GM23338 (cell line): ENCODE measurements around the gene MICAL2. TPM values are rescaled to one million over a fixed set of nuclear protein-coding genes. Genes with fewer than 3 reads are reported as not detected.

Source experiments
- ATAC-seq: fragments of 200-7000 bp; cut with Tn5 transposase; 3 replicates; pipeline ENCODE4 v1.9.1; 2020
- DNase-seq: peaks from one replicate; pipeline ENCODE4 v3.0.0-alpha.2; 2015; ENCODE audit warnings: low spot score
- H2AFZ ChIP-seq: fragments of 200-600 bp; sonication (generic); 2 replicates; pipeline ENCODE4 v1.8.0; 2016; ENCODE audit warnings: antibody characterized with exemption, mild to moderate bottlenecking, moderate library complexity
- H3F3A ChIP-seq: fragments of 200-600 bp; sonication (generic); replicated peaks from 2 replicates; pipeline ENCODE4 v1.8.0; 2017; ENCODE audit warnings: antibody characterized with exemption, mixed run types, low read depth
- H3K27ac ChIP-seq: fragments of 200-600 bp; sonication (generic); 2 replicates; pipeline ENCODE4 v1.6.1; 2016; ENCODE audit warnings: low read depth
- H3K27me3 ChIP-seq: fragments of 200-600 bp; sonication (generic); 2 replicates; pipeline ENCODE4 v1.8.0; 2016; ENCODE audit warnings: mild to moderate bottlenecking, mixed run types, moderate library complexity; ENCODE audit not compliant: insufficient read depth
- H3K36me3 ChIP-seq: fragments of 200-600 bp; sonication (generic); 2 replicates; pipeline ENCODE4 v1.8.0; 2016; ENCODE audit warnings: mild to moderate bottlenecking; ENCODE audit not compliant: insufficient read depth
- H3K4me1 ChIP-seq: fragments of 200-600 bp; sonication (generic); 2 replicates; pipeline ENCODE4 v1.8.0; 2016; ENCODE audit warnings: mild to moderate bottlenecking, moderate library complexity; ENCODE audit not compliant: insufficient read depth
- H3K4me2 ChIP-seq: fragments of 200-600 bp; sonication (generic); 2 replicates; pipeline ENCODE4 v1.7.1; 2017; ENCODE audit warnings: mixed run types
- H3K4me3 ChIP-seq: fragments of 200-600 bp; sonication (generic); 2 replicates; pipeline ENCODE4 v1.6.1; 2016; ENCODE audit warnings: mixed run types
- H3K79me2 ChIP-seq: fragments of 200-600 bp; sonication (generic); replicated peaks from 2 replicates; pipeline ENCODE4 v1.8.0; 2017; ENCODE audit warnings: mild to moderate bottlenecking; ENCODE audit not compliant: insufficient read depth
- H3K9me2 ChIP-seq: fragments of 200-600 bp; sonication (generic); 2 replicates; pipeline ENCODE4 v1.8.0; 2017; ENCODE audit not compliant: insufficient read depth
- H4K20me1 ChIP-seq: fragments of 200-600 bp; sonication (generic); replicated peaks from 2 replicates; pipeline ENCODE4 v1.8.0; 2017; ENCODE audit warnings: mild to moderate bottlenecking; ENCODE audit not compliant: insufficient read depth
- H3K27ac Mint-ChIP-seq: 2 replicates; pipeline ENCODE4 v1.8.0; 2020; ENCODE audit warnings: inconsistent platforms, mild to moderate bottlenecking, moderate library complexity, mixed read lengths
- H3K27me3 Mint-ChIP-seq: 3 replicates; pipeline ENCODE4 v1.8.0; 2022; ENCODE audit warnings: low read depth, mild to moderate bottlenecking, moderate library complexity, mixed read lengths, inconsistent platforms; ENCODE audit not compliant: insufficient read depth, poor library complexity
- H3K36me3 Mint-ChIP-seq: 3 replicates; pipeline ENCODE4 v1.8.0; 2021; ENCODE audit warnings: low read depth, mild to moderate bottlenecking, inconsistent platforms, moderate library complexity, mixed read lengths
- H3K4me1 Mint-ChIP-seq: 3 replicates; pipeline ENCODE4 v1.8.0; 2020; ENCODE audit warnings: mild to moderate bottlenecking, inconsistent platforms, mixed read lengths
- H3K4me3 Mint-ChIP-seq: 3 replicates; pipeline ENCODE4 v1.8.0; 2021; ENCODE audit warnings: moderate library complexity, mild to moderate bottlenecking, inconsistent platforms, mixed read lengths
- H3K9me3 Mint-ChIP-seq: 3 replicates; pipeline ENCODE4 v1.8.0; 2020; ENCODE audit warnings: moderate library complexity, mild to moderate bottlenecking, inconsistent platforms, mixed read lengths
- CREB1 ChIP-seq: fragments of 250-450 bp; sonication (Bioruptor Pico); IDR thresholded peaks from 2 replicates; pipeline ENCODE4 v1.5.0; 2020; ENCODE audit warnings: low read depth, mild to moderate bottlenecking, moderate library complexity
- JUNB ChIP-seq: IDR thresholded peaks from one replicate; pipeline ENCODE4 v1.6.1; 2016; ENCODE audit warnings: antibody characterized with exemption; ENCODE audit not compliant: unreplicated experiment
- NANOG ChIP-seq: IDR thresholded peaks from 2 replicates; pipeline ENCODE4 v1.6.1; 2016; ENCODE audit warnings: antibody characterized with exemption, borderline replicate concordance
- STAT1 ChIP-seq: IDR thresholded peaks from one replicate; pipeline ENCODE4 v1.6.1; 2016; ENCODE audit warnings: antibody characterized with exemption; ENCODE audit not compliant: unreplicated experiment
- polyA plus RNA-seq: library from polyadenylated mRNA; unstranded; fragments of >200 nt; fragmentation: Nextera tagmentation; extraction: Ambion mirVana; gene quantifications from 2 replicates; pipeline ENCODE4 v1.2.1, GENCODE V29; 2016
- total RNA-seq: library from RNA; depleted of rRNA; stranded (reverse); fragments of >200 nt; shearing (Covaris generic); gene quantifications from 2 replicates; pipeline ENCODE4 v1.2.3, GENCODE V29; 2014
- TF ChIP-seq, protein P1 (sequence below): IDR thresholded peaks from 2 replicates; pipeline ENCODE4 v1.6.1; 2016; ENCODE audit warnings: antibody characterized with exemption
- TF ChIP-seq, protein P2 (sequence below), 2 experiments: fragments of 200-600 bp in 1 of 2; sonication (generic) in 1 of 2; conservative IDR thresholded peaks; 2 replicates each; pipeline versions ENCODE4 v1.5.1 to v1.6.1; 2016 to 2017; ENCODE audit warnings: antibody characterized with exemption in 2 of 2, low read depth in 2 of 2, mild to moderate bottlenecking in 2 of 2, moderate library complexity in 1 of 2

The MICAL2 gene
- total and polyA plus RNA-seq, 2 experiments from 2014 or later, result 0.66 to 1.4 TPM

DNA sequence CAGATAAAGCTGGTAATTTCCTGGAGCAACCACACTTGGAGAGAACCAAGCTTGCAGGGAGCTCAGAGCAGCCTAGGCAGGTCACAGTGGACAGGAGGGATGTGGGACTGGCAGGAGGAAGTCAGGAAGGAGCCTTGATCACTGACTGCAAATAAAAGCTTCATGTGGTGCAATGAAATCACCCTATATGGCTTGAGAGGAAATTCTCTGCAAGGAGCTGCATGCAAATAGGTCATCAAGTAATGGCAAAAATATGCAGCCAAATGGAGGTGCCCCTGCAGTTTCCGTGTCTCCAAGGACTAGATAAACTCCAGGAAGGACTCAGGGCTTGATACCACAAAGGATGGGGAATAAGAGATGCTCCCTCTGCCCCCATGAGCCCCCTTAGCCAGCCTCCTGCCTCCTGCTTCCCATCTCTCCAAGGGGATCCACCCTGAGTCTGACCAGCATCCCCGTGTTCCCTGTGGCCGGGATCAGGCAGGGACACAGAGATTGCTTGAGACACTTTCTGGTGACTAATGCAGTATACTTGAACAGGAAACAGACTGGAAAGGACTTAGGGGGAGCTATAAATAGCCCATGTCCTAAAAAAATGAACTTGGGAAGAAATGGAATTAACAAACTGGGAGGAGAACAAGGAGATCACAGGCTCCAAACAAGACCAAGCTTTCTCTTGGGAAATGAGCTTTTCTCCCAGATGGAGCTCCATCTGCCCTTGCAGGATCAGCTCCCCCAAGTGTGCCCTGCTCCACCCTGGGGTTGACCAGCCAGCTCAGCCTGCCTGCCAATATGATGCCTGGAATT, 23.9 kb upstream of the MICAL2 start:
- no peak overlapping the region for H3K27ac ChIP-seq
- no peak overlapping the region for H3K27ac Mint-ChIP-seq
- H3K4me3 ChIP-seq, result no peak overlapping the region

DNA sequence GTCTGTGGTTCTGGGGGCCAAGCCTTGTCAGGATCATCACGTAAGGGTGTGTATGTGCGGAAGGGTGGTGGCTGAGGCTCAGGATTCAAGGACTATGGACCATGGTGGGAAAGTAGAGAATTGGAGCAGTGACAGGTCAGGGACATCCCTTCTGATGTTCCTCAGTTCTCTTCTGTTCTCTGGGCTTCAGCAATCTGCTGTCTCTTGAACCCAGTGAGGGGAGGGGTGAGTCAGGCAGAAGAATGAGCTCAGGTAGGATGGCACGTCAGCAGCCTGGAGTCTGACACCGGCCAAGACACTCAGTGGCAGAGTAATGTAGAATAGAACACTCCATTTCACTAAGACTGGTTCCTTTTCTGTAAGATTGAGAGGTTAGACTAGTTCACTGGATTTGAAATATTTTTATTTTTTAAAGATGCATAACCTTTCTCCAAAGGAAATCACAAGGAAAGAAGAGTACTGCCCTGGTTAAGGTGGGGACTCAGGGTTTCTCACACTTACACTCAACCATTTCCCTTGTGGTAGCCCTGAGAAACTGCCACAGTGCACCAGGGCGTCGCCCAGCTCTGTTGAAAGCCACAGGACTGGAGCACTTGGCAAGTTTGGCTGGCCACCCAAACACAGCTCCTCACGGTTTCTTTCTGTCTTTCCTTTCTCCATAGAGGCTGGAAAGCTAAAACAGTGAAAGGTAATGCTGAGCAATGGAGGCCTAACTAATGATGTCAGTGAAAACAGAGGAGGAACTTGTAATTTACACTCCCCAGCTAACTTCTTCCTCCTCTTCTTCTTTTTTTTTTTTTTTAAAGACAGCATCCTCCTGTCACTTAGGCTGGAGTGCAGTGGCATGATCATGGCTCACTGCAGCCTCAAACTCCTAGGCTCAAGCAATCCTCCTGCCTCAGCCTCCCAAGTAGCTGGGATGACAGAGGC, 23.1 kb upstream of the MICAL2 start:
- no peaks in the 10 kb centered on the region for H4K20me1 ChIP-seq
- TF ChIP-seq, protein P1, sequence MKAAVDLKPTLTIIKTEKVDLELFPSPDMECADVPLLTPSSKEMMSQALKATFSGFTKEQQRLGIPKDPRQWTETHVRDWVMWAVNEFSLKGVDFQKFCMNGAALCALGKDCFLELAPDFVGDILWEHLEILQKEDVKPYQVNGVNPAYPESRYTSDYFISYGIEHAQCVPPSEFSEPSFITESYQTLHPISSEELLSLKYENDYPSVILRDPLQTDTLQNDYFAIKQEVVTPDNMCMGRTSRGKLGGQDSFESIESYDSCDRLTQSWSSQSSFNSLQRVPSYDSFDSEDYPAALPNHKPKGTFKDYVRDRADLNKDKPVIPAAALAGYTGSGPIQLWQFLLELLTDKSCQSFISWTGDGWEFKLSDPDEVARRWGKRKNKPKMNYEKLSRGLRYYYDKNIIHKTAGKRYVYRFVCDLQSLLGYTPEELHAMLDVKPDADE, result no peak
- TF ChIP-seq, protein P2, sequence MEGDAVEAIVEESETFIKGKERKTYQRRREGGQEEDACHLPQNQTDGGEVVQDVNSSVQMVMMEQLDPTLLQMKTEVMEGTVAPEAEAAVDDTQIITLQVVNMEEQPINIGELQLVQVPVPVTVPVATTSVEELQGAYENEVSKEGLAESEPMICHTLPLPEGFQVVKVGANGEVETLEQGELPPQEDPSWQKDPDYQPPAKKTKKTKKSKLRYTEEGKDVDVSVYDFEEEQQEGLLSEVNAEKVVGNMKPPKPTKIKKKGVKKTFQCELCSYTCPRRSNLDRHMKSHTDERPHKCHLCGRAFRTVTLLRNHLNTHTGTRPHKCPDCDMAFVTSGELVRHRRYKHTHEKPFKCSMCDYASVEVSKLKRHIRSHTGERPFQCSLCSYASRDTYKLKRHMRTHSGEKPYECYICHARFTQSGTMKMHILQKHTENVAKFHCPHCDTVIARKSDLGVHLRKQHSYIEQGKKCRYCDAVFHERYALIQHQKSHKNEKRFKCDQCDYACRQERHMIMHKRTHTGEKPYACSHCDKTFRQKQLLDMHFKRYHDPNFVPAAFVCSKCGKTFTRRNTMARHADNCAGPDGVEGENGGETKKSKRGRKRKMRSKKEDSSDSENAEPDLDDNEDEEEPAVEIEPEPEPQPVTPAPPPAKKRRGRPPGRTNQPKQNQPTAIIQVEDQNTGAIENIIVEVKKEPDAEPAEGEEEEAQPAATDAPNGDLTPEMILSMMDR (conservative IDR thresholded peaks at IDR 0.05; ENCODE audit: low read depth in 2 of 2), result no peak

More for the DNA sequence above, 23.9 kb upstream of the MICAL2 start:
- TF ChIP-seq JUNB (no peak), CREB1 (CRISPR knock-in tag) (no peak), STAT1 (no peak), NANOG (no peak)
- TF ChIP-seq, protein P2 (conservative IDR thresholded peaks at IDR 0.05; ENCODE audit: low read depth in 2 of 2), result no peak
- no peaks in the 10 kb centered on the region for H3F3A ChIP-seq
- peaks cover 6% of the 10 kb centered on the region for H3K4me1 Mint-ChIP-seq
- no peaks in the 10 kb centered on the region for H3K9me2 ChIP-seq
- H3K9me3 Mint-ChIP-seq, result no peaks in the 10 kb centered on the region
- no peak overlapping the region for H3K4me3 Mint-ChIP-seq
- H3K36me3 Mint-ChIP-seq, result no peaks in the 10 kb centered on the region
- H3K79me2 ChIP-seq, result no peaks in the 10 kb centered on the region
- ATAC-seq (no peak), DNase-seq (no peak)
- H2AFZ ChIP-seq, result peak overlapping the region; percentile 38; the same call in 1 of the 2 replicates
- peaks cover 12% of the 10 kb centered on the region for H3K27me3 Mint-ChIP-seq
- no peaks in the 10 kb centered on the region for H4K20me1 ChIP-seq
- H3K4me2 ChIP-seq, result no peak overlapping the region
- H3K27me3 ChIP-seq, result no peaks in the 10 kb centered on the region
- H3K36me3 ChIP-seq, result no peaks in the 10 kb centered on the region
- H3K4me1 ChIP-seq, result no peaks in the 10 kb centered on the region

More for the DNA sequence above, 23.1 kb upstream of the MICAL2 start:
- Histone ChIP-seq H3K79me2 (no peaks in the 10 kb centered on the region), H3F3A (no peaks in the 10 kb centered on the region), H3K36me3 (no peaks in the 10 kb centered on the region), H3K27ac (no peak overlapping the region), H3K4me3 (no peak overlapping the region), H3K27me3 (no peaks in the 10 kb centered on the region), H2AFZ (0 out of 2 replicates have a peak overlapping the region, but pooled peaks have one; percentile 7), H3K4me1 (0 out of 2 replicates have a peak, but pooled peaks cover 3% of the 10 kb centered on the region), H3K4me2 (no peak overlapping the region), H3K9me2 (no peaks in the 10 kb centered on the region)
- peaks cover 12% of the 10 kb centered on the region for H3K27me3 Mint-ChIP-seq
- ATAC-seq (peak; percentile 71), DNase-seq (peak; percentile 36)
- H3K27ac Mint-ChIP-seq, result no peak overlapping the region
- no peak overlapping the region for H3K4me3 Mint-ChIP-seq
- H3K9me3 Mint-ChIP-seq, result no peaks in the 10 kb centered on the region
- no peaks in the 10 kb centered on the region for H3K36me3 Mint-ChIP-seq
- H3K4me1 Mint-ChIP-seq, result peaks cover 13% of the 10 kb centered on the region
